ENCODE data around the gene GALNTL6.
"Not testable (repeated sequence)": the region's sequence is repeated elsewhere in the genome, so short reads cannot be mapped to it uniquely, and the experiment has no call there.

GALNTL6 gene

DNA sequence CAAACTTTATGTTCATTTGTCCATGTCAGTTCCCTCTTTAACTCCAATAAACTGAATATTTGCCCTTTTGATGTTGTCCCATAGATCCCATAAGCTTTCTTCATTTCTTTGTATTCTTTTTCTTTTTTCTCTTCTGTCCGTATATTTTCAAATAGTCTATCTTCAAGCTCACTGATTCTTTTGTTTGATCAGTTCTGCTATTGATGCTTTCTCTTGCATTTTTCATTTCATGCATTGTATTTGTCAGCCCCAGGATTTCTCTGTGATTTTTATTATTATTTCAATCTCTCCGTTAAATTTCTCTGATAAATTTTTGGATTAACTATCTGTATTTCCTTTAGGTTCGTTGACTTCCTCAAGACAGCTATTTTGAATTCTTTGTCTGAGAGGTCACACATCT is 1082.5 kb downstream of the GALNTL6 start:
- no peak for DNase-seq

DNA sequence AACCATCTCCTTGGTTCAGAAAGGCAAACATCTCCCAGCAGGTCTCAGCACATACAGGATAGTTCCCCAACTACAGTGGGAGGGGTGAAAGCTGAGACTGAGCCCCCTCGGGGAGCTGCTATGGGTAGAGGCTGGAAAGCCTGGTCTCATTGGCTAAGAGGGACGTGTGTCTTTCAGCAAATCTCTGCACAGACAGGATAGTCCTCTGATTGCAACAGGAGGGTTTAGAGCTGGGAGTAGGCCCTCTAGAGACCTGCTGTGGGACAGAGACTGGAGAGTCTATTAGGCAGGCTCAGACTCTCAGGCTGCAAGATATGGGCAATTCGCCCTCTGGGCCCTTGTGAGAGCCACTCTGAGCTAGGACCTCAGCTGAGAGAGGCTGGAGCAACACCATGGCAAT is 1083.8 kb downstream of the GALNTL6 start:
- DNase-seq, result no peak

DNA sequence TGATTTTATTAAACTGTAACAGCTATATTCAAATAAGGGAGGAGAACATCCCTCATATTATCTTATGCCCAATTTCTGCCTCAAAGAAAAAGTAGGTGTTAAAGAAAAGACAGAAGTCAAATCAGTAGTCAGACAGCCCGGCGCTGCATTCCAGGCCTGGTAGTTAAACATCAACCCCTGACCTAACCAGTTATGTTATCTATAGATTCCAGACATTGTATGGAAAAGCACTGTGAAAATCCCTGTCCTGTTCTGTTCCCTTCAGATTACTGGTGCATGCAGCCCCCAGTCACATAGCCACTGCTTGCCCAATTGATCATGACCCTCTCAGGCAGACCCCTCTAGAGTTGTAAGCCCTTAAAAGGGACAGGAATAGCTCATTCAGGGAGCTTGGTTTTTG is 1085.5 kb downstream of the GALNTL6 start:
- DNase-seq, result no peak

DNA sequence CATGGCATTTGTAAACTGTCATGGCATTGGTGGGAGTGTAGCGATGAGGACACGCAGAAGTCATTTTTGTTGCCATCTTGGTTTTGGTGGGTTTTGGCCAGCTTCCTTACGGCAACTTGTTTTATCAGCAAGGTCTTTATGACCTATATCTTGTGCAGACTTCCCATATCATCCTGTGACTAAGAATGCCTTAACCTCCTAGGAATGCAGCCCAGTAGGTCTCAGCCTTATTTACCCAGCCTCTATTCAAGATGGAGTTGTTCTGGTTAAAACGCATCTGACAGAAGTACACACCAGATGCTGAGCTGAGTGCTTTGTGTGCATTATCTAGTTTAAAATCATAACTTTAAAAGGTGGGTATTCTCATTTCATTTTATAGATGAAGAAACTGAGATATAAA is 1086.7 kb downstream of the GALNTL6 start:
- no peak for DNase-seq

GRCh38 chr4:172900900-172901299 is 1087.7 kb downstream of the GALNTL6 start:
- DNase-seq, result no peak

- DNase-seq, result not testable (repeated sequence)
These were observed 1099.3 kb downstream of the GALNTL6 start for GRCh38 chr4:172912468-172912867.

- DNase-seq, result not testable (repeated sequence)
These were observed 1104.2 kb downstream of the GALNTL6 start for GRCh38 chr4:172917403-172917802.

- DNase-seq, result no peak
These were observed 1106.1 kb downstream of the GALNTL6 start for GRCh38 chr4:172919269-172919668.

DNA sequence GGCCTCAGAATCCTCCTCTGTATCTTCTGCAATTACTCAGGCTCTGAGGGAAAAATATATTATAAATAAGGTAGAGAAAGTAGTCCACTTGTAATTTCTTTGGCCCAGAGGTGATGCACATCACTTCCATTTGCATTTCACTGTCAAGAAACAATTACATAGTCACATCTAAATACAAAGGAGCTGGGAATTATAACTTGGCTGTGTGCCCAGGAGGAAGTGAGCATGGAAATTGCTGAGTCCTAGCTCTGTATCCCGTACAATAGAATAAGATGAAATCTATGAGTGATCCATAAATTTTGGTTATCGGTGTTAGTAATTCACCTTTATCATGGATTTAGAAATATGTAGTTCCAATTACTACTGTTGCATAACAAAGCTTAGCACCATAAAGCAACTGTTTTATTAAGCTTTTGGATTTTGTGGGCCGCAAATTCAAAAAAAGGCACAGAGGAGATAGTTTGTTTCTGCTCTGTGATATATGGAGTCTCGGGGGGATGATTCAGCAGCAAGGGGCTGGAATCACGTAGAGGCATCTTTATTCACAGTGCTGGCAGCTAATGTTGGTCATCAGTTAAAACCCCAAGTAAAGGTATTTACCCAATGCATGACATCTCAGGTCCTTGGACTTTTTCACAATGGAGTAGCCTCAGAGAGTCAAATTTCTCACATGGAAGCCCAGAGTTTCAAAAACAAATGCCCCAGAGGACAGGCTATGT is 1114.1 kb downstream of the GALNTL6 start:
- DNase-seq, result no peak

DNA sequence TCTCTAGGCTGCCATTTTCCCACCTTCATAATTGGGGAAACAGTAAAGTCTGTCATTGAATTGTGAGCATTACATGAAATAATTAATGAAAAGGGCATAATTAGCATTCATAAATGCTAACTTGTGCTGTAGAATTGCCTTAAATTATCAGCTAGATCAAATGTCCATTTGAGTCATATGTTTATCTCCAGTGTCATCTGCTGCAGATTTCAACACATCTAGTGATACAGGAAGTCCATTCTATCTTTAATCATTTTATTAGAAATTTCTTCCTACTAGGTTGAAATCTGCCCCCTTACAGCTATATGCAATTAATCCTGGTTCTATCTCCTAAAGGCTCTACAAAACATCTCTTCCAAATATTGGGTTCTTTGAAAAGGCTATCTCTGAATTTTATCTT is 1115.1 kb downstream of the GALNTL6 start:
- DNase-seq, result no peak

DNA sequence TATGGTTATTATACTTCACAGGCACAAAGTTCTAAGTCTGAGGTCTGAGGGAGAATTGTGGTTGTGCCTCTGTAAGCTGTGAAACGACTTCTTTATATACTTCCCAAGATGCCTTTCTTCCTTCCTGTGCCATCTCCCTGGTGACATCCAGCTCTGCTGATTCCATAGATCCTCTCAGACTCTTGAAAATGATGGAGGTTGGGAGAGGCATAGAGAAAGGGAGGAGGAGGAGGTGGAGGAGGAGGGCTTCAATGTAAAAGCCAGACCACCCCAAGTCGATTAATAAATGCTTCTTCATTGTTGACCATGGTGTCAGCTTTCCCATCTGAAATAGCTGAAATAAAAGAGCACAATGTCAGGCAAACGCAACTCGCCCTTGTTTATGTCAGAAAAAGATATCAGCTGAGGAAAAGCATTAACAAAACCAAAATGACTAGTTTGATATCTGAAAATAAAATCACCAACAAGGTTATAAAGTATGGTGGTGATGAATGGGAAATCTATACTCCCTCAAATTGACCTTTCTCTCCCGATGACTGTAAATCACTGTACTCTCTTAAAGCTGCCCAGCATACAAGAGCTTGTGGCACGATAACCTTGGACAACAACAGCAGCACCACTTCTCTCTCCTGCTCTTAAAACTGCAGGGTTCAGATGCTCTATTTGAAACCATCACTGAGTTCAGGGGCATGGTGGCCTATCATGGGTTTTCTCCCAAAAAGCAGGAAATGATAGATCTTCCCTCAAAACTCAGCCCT is 1125.0 kb downstream of the GALNTL6 start:
- DNase-seq, result no peak

DNA sequence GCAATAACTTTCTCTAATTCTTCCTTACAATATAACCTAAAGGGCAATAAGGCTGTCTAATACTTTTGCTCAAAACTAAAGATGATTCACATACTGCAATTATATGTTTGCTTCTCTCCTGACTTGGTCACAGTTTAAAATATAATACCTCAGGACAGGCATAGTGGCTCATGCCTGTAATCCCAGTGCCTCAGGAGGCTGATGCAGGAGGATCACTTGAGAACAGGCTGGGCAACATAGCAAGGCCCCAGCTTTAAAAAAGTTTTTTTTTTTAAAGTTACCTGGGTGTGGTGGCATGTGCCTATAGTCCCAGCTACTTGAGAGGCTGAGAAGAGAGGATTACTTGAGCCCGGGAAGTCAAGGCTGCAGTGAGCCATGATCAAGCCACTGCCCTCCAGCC is 1125.7 kb downstream of the GALNTL6 start:
- DNase-seq, result no peak

DNA sequence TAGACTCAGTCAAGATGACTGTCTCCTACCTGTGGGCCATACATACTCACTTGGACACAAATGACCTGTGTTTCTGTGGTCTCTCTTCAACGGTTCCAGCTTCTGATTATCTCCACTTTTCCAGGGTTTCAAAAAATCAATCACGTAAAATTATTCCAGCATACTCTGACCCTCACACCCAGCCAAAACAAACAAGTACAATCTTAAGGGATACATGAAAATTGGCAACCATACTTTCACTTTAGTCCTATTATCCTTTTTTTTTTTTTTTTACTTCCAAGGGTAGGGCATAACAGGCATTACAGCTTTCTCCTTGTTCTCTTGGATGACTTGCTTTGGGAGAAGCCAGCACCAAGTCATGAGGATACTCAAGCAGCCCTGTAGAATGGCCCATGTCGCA is 1129.6 kb downstream of the GALNTL6 start:
- DNase-seq, result no peak

DNA sequence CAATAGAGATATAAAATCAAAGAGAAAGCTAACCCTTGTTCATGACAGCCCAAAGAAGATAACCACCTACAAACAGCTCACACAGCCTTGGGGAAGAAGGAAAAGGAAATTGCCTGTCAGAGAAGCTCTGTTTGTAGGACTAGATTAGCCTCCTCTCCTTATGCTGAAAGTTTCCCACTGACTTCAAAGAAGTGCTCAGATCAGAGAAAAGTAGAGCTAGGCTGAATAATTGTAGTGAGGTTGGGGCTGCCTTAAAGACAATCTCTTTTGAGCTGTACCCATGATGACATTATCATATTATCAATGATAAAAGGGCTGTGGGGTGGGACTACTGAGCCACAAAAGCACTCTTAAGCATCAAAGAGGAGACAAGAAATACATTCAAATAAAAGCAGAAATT is 1132.4 kb downstream of the GALNTL6 start:
- no peak for DNase-seq

DNA sequence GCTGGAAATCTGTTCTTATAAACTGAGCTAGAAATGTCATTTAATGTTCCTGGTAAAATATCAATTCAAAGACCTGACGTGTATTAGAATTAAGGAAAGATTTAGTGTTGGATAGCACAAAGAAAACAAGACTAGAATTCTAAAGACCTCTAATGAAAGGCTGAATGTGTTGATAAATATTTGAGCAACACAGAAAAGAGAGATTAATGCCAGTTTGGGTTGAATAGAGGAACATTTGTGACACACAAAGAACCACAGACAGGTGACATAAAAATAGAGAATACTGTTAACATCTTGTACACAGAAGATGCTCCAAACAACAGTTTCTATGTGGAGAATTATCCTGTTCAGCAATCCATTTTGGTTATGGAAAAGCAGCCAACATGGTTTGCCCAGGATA is 1133.3 kb downstream of the GALNTL6 start:
- DNase-seq, result no peak

DNA sequence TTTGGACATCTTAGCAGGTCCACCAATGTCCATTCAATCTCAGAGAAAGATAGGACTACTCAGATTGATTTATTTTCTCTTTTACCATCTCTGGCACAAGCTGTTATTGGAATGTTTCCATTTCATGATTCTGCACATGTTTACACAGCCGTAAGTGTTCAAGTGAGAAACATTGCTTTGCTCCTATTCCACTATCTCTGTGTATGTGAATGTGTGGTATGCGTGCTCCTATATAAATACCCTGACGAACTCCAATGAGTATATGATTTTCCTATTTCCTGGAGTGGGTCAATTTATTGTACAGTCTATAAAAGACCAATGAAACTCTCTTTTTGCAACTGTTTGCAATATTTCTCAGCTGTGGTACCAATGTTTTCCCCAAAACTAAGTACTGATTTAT is 1134.4 kb downstream of the GALNTL6 start:
- DNase-seq, result no peak

- no peak for DNase-seq
These were observed 1137.8 kb downstream of the GALNTL6 start for GRCh38 chr4:172950990-172951389.

DNA sequence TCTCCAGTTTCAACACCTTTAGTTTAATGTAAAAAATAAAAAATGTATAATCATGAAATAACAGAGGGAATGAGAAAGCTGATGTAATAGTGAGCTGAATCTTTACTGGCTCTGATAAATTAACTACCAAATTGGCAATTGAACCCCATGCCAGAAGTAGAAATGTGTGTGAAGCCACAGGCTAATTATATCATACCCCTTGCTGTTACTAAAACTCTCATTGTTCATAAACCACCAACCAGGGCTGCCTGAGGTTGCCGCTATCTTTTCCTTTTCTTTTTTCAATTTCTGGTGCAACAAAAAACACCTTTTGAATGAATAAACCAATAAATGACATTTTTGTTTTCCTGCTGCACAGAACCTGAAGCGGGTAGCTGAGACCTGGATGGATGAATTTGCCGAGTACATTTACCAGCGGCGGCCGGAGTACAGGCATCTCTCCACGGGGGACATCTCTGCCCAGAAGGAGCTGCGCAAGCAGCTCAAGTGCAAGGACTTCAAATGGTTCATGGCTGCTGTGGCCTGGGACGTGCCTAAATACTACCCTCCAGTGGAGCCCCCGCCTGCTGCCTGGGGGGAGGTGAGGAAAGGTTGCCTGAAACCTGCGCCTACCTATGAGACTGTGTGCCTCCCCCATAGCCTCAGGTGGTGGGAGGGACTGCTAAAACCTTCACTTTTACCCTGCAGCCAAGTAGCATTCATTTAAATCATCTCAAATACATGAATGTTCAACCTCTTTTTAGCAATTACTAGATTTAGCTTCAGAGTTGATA is 1138.7 kb downstream of the GALNTL6 start:
- DNase-seq, result no peak

GRCh38 chr4:172953896-172954568 is 1140.8 kb downstream of the GALNTL6 start:
- no peak for DNase-seq

DNA sequence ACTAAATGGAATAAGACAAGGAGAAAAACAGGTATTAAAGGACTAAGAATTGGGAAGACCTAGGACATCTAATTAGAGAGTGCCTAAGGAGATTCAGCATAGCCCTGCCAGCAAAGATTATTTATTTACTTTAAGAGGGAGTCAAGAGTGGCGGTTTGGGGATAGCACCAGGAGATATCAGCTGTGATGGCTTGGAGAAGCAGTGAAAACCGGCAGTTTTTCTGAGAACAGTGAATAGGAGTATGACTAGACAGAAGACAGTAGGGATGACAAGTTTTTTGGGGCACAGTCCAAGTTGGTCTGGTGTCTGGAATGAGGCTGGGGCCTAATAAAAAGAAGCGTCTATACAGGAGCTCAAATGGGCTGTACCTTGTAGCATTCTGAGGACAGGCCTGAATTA is 1143.1 kb downstream of the GALNTL6 start:
- DNase-seq, result not testable (repeated sequence)

- no peak for DNase-seq
These were observed 1144.0 kb downstream of the GALNTL6 start for GRCh38 chr4:172957216-172957615.

DNA sequence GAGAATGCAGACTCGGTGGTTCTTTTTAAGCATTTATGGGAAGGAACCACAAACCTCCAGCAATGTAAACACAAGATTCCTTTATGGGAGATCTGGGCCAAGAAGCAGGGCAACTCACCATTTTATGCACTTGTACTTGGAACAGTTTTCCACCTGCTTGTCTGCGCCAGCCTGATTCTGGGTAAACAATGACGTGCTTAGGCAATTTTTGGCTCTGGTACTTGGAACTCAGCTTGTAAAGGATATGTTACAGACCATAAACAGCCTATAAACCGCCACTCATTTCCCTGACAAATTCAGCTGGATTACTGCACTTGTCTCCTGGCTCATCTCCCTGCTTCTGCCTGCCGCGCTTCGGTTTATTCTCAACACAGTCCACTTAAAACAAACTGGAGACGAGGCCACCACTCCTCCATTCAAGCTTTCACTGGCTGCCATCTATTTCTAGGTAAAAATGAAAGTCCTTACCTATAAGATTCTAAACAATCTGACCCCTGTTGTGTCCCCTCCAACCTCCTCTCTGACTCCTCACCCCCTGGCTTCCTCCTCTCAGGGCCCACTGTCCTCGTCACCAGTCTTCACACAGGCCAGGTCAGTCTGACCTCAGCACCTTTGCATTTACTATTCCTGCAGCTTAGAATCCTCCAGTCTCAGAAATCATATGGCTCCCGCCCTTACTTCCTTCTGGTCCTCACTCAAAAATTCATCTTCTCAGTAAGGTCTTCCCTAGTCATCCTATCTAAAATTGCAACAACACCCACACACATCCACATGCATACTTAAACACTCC is 1149.6 kb downstream of the GALNTL6 start:
- DNase-seq, result no peak
